ENCODE data around the gene ZNF821. TPM values are rescaled to one million over a fixed set of nuclear protein-coding genes. Genes with fewer than 3 reads are reported as not detected.

ZNF821 gene
- total and polyA plus RNA-seq, 7 donors: 0.87 to 6.1 (median 3.9) TPM

DNA sequence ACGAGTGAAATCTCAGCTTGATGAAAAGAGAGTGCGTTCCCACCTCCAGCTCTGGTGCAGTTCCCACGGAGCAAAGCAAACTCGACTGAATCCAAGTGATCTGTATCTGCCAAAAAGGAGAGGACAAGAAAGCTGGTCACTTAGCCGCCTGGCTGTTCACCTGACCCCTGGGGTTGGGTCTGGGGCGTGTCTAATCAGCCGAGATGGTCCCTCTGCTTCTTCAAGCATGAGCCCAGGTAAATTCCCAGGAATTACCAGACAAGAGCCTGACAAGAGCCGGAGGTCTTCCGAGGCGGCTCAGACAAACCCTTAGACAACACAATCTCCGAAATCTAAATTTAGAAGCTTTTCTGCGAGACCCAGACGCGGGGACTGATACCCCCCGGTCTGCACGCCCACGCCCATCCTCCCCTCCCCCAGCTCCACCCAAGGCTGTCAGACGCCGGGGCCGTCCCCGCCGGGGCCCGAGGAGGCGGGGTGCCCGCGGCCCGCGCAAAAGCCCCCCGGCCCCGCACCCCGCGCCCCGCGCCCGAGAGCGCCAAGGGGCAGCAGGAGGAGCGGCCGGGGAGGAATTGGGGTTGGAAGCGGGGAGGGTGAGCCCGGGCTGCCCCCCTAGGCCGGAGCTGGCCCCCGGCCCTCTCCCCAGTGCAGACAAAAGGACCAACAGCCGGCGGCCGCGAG, 674 bp downstream of the ZNF821 start:
- intact Hi-C loops (cut with DNase I): loop anchor here (5.0 to 10.0 kb wide), 4 partner anchors 36 to 81 kb away; partner anchors contain the start of genes AP1G1 (in 1 of the 2) and ATXN1L (in 1 of the 2)
- DNase-seq (peak in 1 of 2 donors; percentile 60), ATAC-seq (peak; percentile 25 to 54 (median 44))
- WGBS, 3 donors: 1 to 2% (median 2%) methylated on average over 18 to 46 of the region's 46 CpGs
- peaks cover 0 to 33% of the 10 kb centered on the region in 2 donors for H3K36me3 ChIP-seq (ENCODE audit: insufficient read depth in 1 of 2, low read depth in 1 of 2)
- H3K27me3 ChIP-seq (ENCODE audit: insufficient read depth in 3 of 3, low read length in 2 of 3): no peaks in the 10 kb centered on the region
- H3K4me3 ChIP-seq: peak overlapping the region; percentile 93
- no peaks in the 10 kb centered on the region for H3K9me3 ChIP-seq
- TF ChIP-seq, protein P1, sequence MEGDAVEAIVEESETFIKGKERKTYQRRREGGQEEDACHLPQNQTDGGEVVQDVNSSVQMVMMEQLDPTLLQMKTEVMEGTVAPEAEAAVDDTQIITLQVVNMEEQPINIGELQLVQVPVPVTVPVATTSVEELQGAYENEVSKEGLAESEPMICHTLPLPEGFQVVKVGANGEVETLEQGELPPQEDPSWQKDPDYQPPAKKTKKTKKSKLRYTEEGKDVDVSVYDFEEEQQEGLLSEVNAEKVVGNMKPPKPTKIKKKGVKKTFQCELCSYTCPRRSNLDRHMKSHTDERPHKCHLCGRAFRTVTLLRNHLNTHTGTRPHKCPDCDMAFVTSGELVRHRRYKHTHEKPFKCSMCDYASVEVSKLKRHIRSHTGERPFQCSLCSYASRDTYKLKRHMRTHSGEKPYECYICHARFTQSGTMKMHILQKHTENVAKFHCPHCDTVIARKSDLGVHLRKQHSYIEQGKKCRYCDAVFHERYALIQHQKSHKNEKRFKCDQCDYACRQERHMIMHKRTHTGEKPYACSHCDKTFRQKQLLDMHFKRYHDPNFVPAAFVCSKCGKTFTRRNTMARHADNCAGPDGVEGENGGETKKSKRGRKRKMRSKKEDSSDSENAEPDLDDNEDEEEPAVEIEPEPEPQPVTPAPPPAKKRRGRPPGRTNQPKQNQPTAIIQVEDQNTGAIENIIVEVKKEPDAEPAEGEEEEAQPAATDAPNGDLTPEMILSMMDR (IDR thresholded peaks at IDR 0.05): no peak
- peak overlapping the region; percentile 88 for H3K27ac ChIP-seq
- H3K4me1 ChIP-seq: no peaks in the 10 kb centered on the region

DNA sequence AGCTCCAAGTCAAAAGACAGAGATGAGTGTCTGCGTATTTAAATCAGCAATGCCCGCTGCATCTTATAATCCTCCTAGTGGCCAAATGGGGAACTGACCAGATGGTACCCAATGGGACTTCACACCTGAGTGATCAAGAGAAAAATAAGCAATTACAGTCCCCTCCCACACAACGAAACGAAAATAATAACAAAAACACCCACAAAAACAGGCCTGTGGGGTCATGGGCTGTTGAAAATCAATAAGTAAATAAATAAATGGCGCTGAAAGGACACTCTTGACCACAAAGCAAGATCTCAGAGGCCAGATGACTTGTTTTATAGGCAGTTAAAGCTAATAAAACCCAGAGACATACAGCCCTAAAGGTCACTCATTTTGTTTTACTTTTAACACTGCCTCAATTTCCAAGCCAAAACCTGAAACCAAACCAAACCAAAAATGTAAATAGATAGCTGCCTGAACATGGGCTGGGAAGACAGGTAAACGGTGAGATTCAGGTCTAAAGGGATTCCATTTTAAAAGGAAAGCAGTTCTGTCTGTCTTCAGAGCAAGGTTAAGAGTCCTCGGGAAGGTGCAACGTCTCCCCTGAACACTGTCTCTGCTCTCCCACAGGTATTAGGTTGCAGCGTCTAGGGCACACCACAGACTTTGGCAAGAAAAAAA, 1.3 kb downstream of the ZNF821 start:
- intact Hi-C loops (cut with DNase I): loop anchor here (5.0 to 10.0 kb wide), 4 partner anchors 35 to 82 kb away; partner anchors contain the start of genes AP1G1 (in 1 of the 2) and ATXN1L (in 1 of the 2)
- no peak for DNase-seq
- TF ChIP-seq, protein P1 (IDR thresholded peaks at IDR 0.05): peak; percentile 89

DNA sequence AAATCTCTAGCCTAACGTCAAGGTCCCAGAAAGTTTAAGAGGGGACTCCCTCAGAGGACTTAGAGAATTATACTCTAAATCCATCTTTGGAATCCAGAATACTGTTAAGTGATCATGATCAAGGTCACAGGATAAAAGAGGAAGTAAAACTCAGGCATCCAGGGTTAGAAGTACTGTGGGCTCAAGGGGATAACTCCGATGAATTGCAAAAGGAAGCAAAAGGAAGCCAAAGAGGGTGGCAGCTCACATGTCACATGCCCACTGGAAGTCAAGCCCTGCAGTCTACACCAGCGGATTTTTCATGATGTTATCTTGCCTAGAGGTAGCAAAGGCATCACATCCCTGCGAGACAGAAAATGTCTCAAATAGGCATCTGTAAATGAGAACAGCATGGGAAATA, 3.8 kb downstream of the ZNF821 start:
- no peak overlapping the region for H3K27ac ChIP-seq
- TF ChIP-seq, protein P1 (IDR thresholded peaks at IDR 0.05): no peak
- no peak for DNase-seq
- no peaks in the 10 kb centered on the region for H3K9me3 ChIP-seq
- H3K4me3 ChIP-seq: no peak overlapping the region
- WGBS, 3 donors: 81 to 88% (median 83%) methylated on average over 4 of the region's 4 CpGs
- H3K27me3 ChIP-seq (ENCODE audit: insufficient read depth in 3 of 3, low read length in 2 of 3): no peaks in the 10 kb centered on the region
- H3K36me3 ChIP-seq (ENCODE audit: insufficient read depth in 1 of 2, low read depth in 1 of 2): peaks cover 0 to 63% of the 10 kb centered on the region in 2 donors
- no peaks in the 10 kb centered on the region for H3K4me1 ChIP-seq
- ATAC-seq: no peak
- intact Hi-C loops (cut with DNase I): loop anchor here (5.0 to 10.0 kb wide), 4 partner anchors 33 to 85 kb away; partner anchors contain the start of genes AP1G1 (in 1 of the 2) and ATXN1L (in 1 of the 2)

More for the DNA sequence above, 1.3 kb downstream of the ZNF821 start:
- peaks cover 0 to 38% of the 10 kb centered on the region in 2 donors for H3K36me3 ChIP-seq (ENCODE audit: insufficient read depth in 1 of 2, low read depth in 1 of 2)
- H3K4me1 ChIP-seq: no peaks in the 10 kb centered on the region
- H3K27ac ChIP-seq: peak overlapping the region; percentile 88
- no peaks in the 10 kb centered on the region for H3K27me3 ChIP-seq (ENCODE audit: insufficient read depth in 3 of 3, low read length in 2 of 3)
- no peaks in the 10 kb centered on the region for H3K9me3 ChIP-seq
- ATAC-seq: peak; percentile 47 to 74 (median 62)
- H3K4me3 ChIP-seq: peak overlapping the region; percentile 93
- WGBS, 3 donors: 5 to 9% (median 6%) methylated on average over 9 of the region's 9 CpGs

DNA sequence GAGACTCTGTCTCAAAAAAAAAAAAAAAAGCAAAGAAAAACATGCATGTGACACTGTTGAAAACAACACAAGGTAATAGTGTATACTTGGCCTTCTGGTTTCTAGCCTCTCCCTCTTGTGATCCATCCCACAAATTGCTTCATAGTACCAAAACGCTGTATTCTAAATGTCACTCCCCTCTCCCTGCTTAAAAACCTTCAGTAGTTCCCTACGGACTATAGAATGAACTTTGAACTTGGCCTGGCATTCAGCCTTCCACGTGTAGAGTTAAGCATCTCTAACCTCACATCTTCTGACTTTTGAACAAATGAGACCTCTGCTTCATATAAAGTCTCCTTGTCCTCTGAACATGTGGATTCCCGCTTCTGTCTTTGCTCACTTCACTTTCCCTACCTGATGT, 5.1 kb downstream of the ZNF821 start:
- no peak for ATAC-seq
- no peak for DNase-seq
- Histone ChIP-seq H3K27me3 (ENCODE audit: insufficient read depth in 3 of 3, low read length in 2 of 3) (no peaks in the 10 kb centered on the region), H3K9me3 (no peaks in the 10 kb centered on the region), H3K27ac (no peak overlapping the region), H3K36me3 (ENCODE audit: insufficient read depth in 1 of 2, low read depth in 1 of 2) (peaks cover 0 to 74% of the 10 kb centered on the region in 2 donors), H3K4me1 (no peaks in the 10 kb centered on the region), H3K4me3 (no peak overlapping the region)
- WGBS, 3 donors: 66 to 69% (median 67%) methylated on average over 4 of the region's 4 CpGs
- TF ChIP-seq, protein P1 (IDR thresholded peaks at IDR 0.05): no peak
- intact Hi-C loops (cut with DNase I): no loop called here
